WTC11 (cell line): ENCODE data around the gene FBXL13. TPM values are rescaled to one million over a fixed set of nuclear protein-coding genes. Genes with fewer than 3 reads are reported as not detected.

Source experiments
- ATAC-seq: fragments of 200-7000 bp; cut with Tn5 transposase; 2 replicates; pipeline ENCODE4 v1.10.0; 2021; ENCODE audit warnings: mild to moderate bottlenecking, moderate library complexity
- CTCF ChIA-PET: fragments of 300-600 bp; sonication (Branson Sonifier 250); formaldehyde crosslinking; loops from one replicate; lab custom pipeline; 2021; ENCODE audit warnings: antibody characterized with exemption; lab: Charles Lee
- POLR2A ChIA-PET: fragments of 350-600 bp; sonication (Branson Sonifier 250); formaldehyde crosslinking; loops from one replicate; lab custom pipeline; 2021; ENCODE audit warnings: antibody characterized with exemption; lab: Charles Lee
- DNase-seq: peaks from one replicate; pipeline ENCODE4 v3.0.0; 2021; ENCODE audit warnings: low spot score
- H3K27ac Mint-ChIP-seq: 2 replicates; pipeline ENCODE4 v1.8.0; 2021; ENCODE audit warnings: mixed read lengths
- H3K27me3 Mint-ChIP-seq: 2 replicates; pipeline ENCODE4 v1.8.0; 2021; ENCODE audit warnings: low read depth, mild to moderate bottlenecking, moderate library complexity, mixed read lengths
- H3K36me3 Mint-ChIP-seq: 2 replicates; pipeline ENCODE4 v1.8.0; 2021; ENCODE audit warnings: mixed read lengths
- H3K4me1 Mint-ChIP-seq: 2 replicates; pipeline ENCODE4 v1.8.0; 2022; ENCODE audit warnings: mixed read lengths
- H3K4me3 Mint-ChIP-seq: 2 replicates; pipeline ENCODE4 v1.8.0; 2021; ENCODE audit warnings: mild to moderate bottlenecking, moderate library complexity, mixed read lengths
- H3K9me3 Mint-ChIP-seq: 2 replicates; pipeline ENCODE4 v1.8.0; 2021; ENCODE audit warnings: mixed read lengths
- ATF2 ChIP-seq: sonication (generic); formaldehyde crosslinking; IDR thresholded peaks from 2 replicates; pipeline ENCODE4 v1.8.1; 2022; ENCODE audit warnings: low read depth, missing genetic modification reagents, borderline replicate concordance
- E2F5 ChIP-seq: sonication (generic); formaldehyde crosslinking; IDR thresholded peaks from 2 replicates; pipeline ENCODE4 v1.8.1; 2022; ENCODE audit warnings: mild to moderate bottlenecking, moderate library complexity, missing genetic modification reagents
- EMX1 ChIP-seq: fragments of 250-450 bp; sonication (Bioruptor Pico); IDR thresholded peaks from 2 replicates; pipeline ENCODE4 v1.8.0; 2021; ENCODE audit warnings: mild to moderate bottlenecking
- FOXP1 ChIP-seq: sonication (generic); formaldehyde crosslinking; IDR thresholded peaks from 2 replicates; pipeline ENCODE4 v1.8.0; 2022; ENCODE audit warnings: missing genetic modification reagents, mild to moderate bottlenecking, moderate library complexity, borderline replicate concordance
- GRHL2 ChIP-seq: fragments of 250-450 bp; sonication (Bioruptor Pico); IDR thresholded peaks from 2 replicates; pipeline ENCODE4 v1.8.0; 2022; ENCODE audit warnings: mild to moderate bottlenecking, moderate library complexity; ENCODE audit not compliant: insufficient replicate concordance, severe bottlenecking
- MYBL2 ChIP-seq: sonication (generic); formaldehyde crosslinking; IDR thresholded peaks from 2 replicates; pipeline ENCODE4 v1.8.1; 2023; ENCODE audit warnings: mild to moderate bottlenecking, moderate library complexity, missing genetic modification reagents
- NFATC4 ChIP-seq: fragments of 250-450 bp; sonication (Bioruptor Pico); IDR thresholded peaks from 2 replicates; pipeline ENCODE4 v1.9.0; 2021; ENCODE audit warnings: mild to moderate bottlenecking
- NFYB ChIP-seq: sonication (generic); formaldehyde crosslinking; conservative IDR thresholded peaks from 2 replicates; pipeline ENCODE4 v1.8.0; 2022; ENCODE audit warnings: low read depth, missing genetic modification reagents
- NR3C1 ChIP-seq: sonication (generic); formaldehyde crosslinking; conservative IDR thresholded peaks from 2 replicates; pipeline ENCODE4 v1.8.1; 2023; ENCODE audit warnings: low read depth, mild to moderate bottlenecking, missing genetic modification reagents
- OVOL2 ChIP-seq: fragments of 250-450 bp; sonication (Bioruptor Pico); IDR thresholded peaks from 2 replicates; pipeline ENCODE4 v1.9.0; 2021; ENCODE audit warnings: mild to moderate bottlenecking, borderline replicate concordance
- PREB ChIP-seq: sonication (generic); formaldehyde crosslinking; IDR thresholded peaks from 2 replicates; pipeline ENCODE4 v1.8.1; 2022; ENCODE audit warnings: mild to moderate bottlenecking, missing genetic modification reagents, moderate library complexity, borderline replicate concordance
- RORB ChIP-seq: fragments of 250-450 bp; sonication (Bioruptor Pico); IDR thresholded peaks from 2 replicates; pipeline ENCODE4 v1.9.0; 2021; ENCODE audit warnings: mild to moderate bottlenecking
- SMAD3 ChIP-seq: sonication (generic); formaldehyde crosslinking; IDR thresholded peaks from 2 replicates; pipeline ENCODE4 v1.8.0; 2022; ENCODE audit warnings: missing genetic modification reagents, mild to moderate bottlenecking, borderline replicate concordance
- SMAD4 ChIP-seq: sonication (generic); formaldehyde crosslinking; IDR thresholded peaks from 2 replicates; pipeline ENCODE4 v1.8.0; 2022; ENCODE audit warnings: mild to moderate bottlenecking, missing genetic modification reagents
- SP1 ChIP-seq: sonication (generic); formaldehyde crosslinking; conservative IDR thresholded peaks from 2 replicates; pipeline ENCODE4 v1.8.1; 2022; ENCODE audit warnings: missing genetic modification reagents
- TCF7 ChIP-seq: sonication (generic); formaldehyde crosslinking; IDR thresholded peaks from 2 replicates; pipeline ENCODE4 v1.8.0; 2022; ENCODE audit warnings: mild to moderate bottlenecking, low read depth, missing genetic modification reagents, moderate library complexity
- ZBTB43 ChIP-seq: sonication (generic); formaldehyde crosslinking; IDR thresholded peaks from 2 replicates; pipeline ENCODE4 v1.8.1; 2023; ENCODE audit warnings: mild to moderate bottlenecking, missing genetic modification reagents
- ZNF121 ChIP-seq: sonication (generic); formaldehyde crosslinking; IDR thresholded peaks from 2 replicates; pipeline ENCODE4 v1.8.0; 2023; ENCODE audit warnings: missing genetic modification reagents
- ZNF416 ChIP-seq: fragments of 250-450 bp; sonication (Bioruptor Pico); IDR thresholded peaks from 2 replicates; pipeline ENCODE4 v1.9.0; 2021; ENCODE audit warnings: mild to moderate bottlenecking, inconsistent platforms
- total RNA-seq: library from RNA; stranded (reverse); gene quantifications from 3 replicates; pipeline ENCODE4 v1.2.3, GENCODE V29; 2021
- TF ChIP-seq, protein P1 (sequence below): sonication (generic); formaldehyde crosslinking; IDR thresholded peaks from 2 replicates; pipeline ENCODE4 v1.8.0; 2023; ENCODE audit warnings: missing genetic modification reagents
- TF ChIP-seq, protein P2 (sequence below): fragments of 250-450 bp; sonication (Bioruptor Pico); IDR thresholded peaks from 2 replicates; pipeline ENCODE4 v1.9.0; 2021; ENCODE audit warnings: mild to moderate bottlenecking
- TF ChIP-seq, protein P3 (sequence below): fragments of 250-450 bp; sonication (Bioruptor Pico); IDR thresholded peaks from 2 replicates; pipeline ENCODE4 v1.8.0; 2021; ENCODE audit warnings: mild to moderate bottlenecking
- TF ChIP-seq, protein P4 (sequence below): sonication (generic); formaldehyde crosslinking; IDR thresholded peaks from 2 replicates; pipeline ENCODE4 v1.8.0; 2022; ENCODE audit warnings: mild to moderate bottlenecking, missing genetic modification reagents

FBXL13 gene
- total RNA-seq, 1 experiment from 2014 or later, result 1.7 TPM

DNA sequence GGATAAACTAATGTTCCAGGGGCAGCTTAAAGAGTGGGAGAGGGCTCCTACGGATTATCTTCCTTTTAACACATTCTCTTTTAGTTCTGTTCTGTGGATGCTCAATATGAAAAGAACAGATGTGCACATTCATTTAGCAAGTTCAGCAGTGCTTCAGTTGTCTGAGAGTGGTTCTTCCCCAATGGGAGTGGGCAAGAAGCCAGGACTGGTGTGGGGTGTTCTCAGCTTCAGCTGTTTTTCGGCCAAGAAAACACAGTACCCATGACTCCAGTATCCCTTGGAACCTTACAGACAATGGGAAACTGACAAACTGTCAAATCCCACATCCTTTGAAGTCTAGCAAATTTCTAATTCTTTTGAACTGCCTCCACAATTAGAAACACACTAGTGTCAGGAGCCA lies 233.3 kb downstream of the FBXL13 start (continued):
- TF ChIP-seq PREB (CRISPR knock-in tag), result no peak
- TF ChIP-seq ZNF416 (CRISPR knock-in tag), result no peak
- TF ChIP-seq E2F5 (CRISPR knock-in tag), result no peak
- TF ChIP-seq, protein P1, sequence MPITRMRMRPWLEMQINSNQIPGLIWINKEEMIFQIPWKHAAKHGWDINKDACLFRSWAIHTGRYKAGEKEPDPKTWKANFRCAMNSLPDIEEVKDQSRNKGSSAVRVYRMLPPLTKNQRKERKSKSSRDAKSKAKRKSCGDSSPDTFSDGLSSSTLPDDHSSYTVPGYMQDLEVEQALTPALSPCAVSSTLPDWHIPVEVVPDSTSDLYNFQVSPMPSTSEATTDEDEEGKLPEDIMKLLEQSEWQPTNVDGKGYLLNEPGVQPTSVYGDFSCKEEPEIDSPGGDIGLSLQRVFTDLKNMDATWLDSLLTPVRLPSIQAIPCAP (CRISPR knock-in tag), result no peak
- no peak for TF ChIP-seq ATF2
- no peak for TF ChIP-seq ZBTB43 (CRISPR knock-in tag)
- no peak for TF ChIP-seq RORB (CRISPR knock-in tag)
- TF ChIP-seq, protein P2, sequence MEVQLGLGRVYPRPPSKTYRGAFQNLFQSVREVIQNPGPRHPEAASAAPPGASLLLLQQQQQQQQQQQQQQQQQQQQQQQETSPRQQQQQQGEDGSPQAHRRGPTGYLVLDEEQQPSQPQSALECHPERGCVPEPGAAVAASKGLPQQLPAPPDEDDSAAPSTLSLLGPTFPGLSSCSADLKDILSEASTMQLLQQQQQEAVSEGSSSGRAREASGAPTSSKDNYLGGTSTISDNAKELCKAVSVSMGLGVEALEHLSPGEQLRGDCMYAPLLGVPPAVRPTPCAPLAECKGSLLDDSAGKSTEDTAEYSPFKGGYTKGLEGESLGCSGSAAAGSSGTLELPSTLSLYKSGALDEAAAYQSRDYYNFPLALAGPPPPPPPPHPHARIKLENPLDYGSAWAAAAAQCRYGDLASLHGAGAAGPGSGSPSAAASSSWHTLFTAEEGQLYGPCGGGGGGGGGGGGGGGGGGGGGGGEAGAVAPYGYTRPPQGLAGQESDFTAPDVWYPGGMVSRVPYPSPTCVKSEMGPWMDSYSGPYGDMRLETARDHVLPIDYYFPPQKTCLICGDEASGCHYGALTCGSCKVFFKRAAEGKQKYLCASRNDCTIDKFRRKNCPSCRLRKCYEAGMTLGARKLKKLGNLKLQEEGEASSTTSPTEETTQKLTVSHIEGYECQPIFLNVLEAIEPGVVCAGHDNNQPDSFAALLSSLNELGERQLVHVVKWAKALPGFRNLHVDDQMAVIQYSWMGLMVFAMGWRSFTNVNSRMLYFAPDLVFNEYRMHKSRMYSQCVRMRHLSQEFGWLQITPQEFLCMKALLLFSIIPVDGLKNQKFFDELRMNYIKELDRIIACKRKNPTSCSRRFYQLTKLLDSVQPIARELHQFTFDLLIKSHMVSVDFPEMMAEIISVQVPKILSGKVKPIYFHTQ, result no peak
- no peak for TF ChIP-seq NFATC4 (CRISPR knock-in tag)
- TF ChIP-seq FOXP1 (CRISPR knock-in tag), result no peak
- no peak for TF ChIP-seq EMX1 (CRISPR knock-in tag)
- TF ChIP-seq, protein P3, sequence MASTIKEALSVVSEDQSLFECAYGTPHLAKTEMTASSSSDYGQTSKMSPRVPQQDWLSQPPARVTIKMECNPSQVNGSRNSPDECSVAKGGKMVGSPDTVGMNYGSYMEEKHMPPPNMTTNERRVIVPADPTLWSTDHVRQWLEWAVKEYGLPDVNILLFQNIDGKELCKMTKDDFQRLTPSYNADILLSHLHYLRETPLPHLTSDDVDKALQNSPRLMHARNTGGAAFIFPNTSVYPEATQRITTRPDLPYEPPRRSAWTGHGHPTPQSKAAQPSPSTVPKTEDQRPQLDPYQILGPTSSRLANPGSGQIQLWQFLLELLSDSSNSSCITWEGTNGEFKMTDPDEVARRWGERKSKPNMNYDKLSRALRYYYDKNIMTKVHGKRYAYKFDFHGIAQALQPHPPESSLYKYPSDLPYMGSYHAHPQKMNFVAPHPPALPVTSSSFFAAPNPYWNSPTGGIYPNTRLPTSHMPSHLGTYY (CRISPR knock-in tag), result no peak
- no peak for TF ChIP-seq MYBL2 (CRISPR knock-in tag)
- no peak for TF ChIP-seq NFYB (CRISPR knock-in tag)
- TF ChIP-seq OVOL2 (CRISPR knock-in tag), result no peak
- TF ChIP-seq SMAD3 (CRISPR knock-in tag), result no peak
- TF ChIP-seq, all 79 proteins: peak for 0

DNA sequence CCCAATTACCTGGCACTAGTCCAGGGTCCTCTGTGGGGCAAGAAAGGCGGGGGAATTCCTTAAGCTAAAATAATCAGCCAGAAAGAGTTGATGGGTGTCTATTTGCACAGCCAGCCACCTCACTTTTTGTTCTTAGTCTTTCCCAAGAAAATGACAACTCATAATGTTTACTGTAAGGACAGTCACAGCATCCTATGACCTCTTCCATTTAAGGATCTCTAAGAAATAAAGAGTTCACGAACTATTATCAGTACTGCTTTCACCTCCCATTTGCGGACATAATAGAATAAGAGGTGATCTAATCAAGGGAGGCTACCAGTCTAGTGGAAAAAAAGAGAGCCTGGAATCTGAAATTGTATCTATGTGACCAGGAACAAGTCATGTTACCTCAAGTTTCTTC lies 234.2 kb downstream of the FBXL13 start:
- H3K27ac Mint-ChIP-seq, result no peak overlapping the region
- H3K4me3 Mint-ChIP-seq, result no peak overlapping the region
- no peaks in the 10 kb centered on the region for H3K4me1 Mint-ChIP-seq
- H3K9me3 Mint-ChIP-seq, result no peaks in the 10 kb centered on the region
- POLR2A ChIA-PET, result no interaction called here
- no peak for DNase-seq
- no peak for ATAC-seq
- CTCF ChIA-PET, result no interaction called here
- no peaks in the 10 kb centered on the region for H3K27me3 Mint-ChIP-seq
- no peaks in the 10 kb centered on the region for H3K36me3 Mint-ChIP-seq
- TF ChIP-seq NR3C1 (CRISPR knock-in tag) (no peak), MYBL2 (CRISPR knock-in tag) (no peak), TCF7 (no peak), SP1 (CRISPR knock-in tag) (no peak), NFYB (CRISPR knock-in tag) (no peak), ZNF121 (CRISPR knock-in tag) (no peak), SMAD4 (CRISPR knock-in tag) (no peak), GRHL2 (no peak), NFATC4 (CRISPR knock-in tag) (no peak), ATF2 (no peak)
- TF ChIP-seq, protein P4, sequence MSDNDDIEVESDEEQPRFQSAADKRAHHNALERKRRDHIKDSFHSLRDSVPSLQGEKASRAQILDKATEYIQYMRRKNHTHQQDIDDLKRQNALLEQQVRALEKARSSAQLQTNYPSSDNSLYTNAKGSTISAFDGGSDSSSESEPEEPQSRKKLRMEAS, result no peak
- TF ChIP-seq, protein P1 (CRISPR knock-in tag), result no peak
